HepG2 (cell line): ENCODE measurements around the gene BABAM2. TPM values are rescaled to one million over a fixed set of nuclear protein-coding genes. Genes with fewer than 3 reads are reported as not detected.

Source experiments
- ATF3 ChIP-seq: sonication (generic); formaldehyde crosslinking; IDR thresholded peaks from 2 replicates; pipeline ENCODE4 v1.4.0; 2020; ENCODE audit warnings: missing genetic modification reagents
- ATF7 ChIP-seq, 2 experiments: fragments of 450-650 bp in 1 of 2; sonication (generic) in 1 of 2; formaldehyde crosslinking in 1 of 2; IDR thresholded peaks; 2 replicates each; pipeline versions ENCODE4 v1.4.0 to v1.6.1; 2016 to 2020; ENCODE audit warnings: antibody characterized with exemption in 1 of 2, mild to moderate bottlenecking in 1 of 2, missing genetic modification reagents in 1 of 2
- CBFB ChIP-seq: sonication (generic); formaldehyde crosslinking; IDR thresholded peaks from 2 replicates; pipeline ENCODE4 v1.4.0; 2020; ENCODE audit warnings: missing genetic modification reagents
- CBX1 ChIP-seq: IDR thresholded peaks from one replicate; pipeline ENCODE4 v1.6.1; 2016; ENCODE audit warnings: antibody characterized with exemption, low read depth
- CBX5 ChIP-seq: sonication (generic); formaldehyde crosslinking; IDR thresholded peaks from 2 replicates; pipeline ENCODE4 v1.4.0; 2020; ENCODE audit warnings: missing genetic modification reagents, borderline replicate concordance
- DNMT1 ChIP-seq: sonication (generic); formaldehyde crosslinking; IDR thresholded peaks from 2 replicates; pipeline ENCODE4 v1.5.1; 2020; ENCODE audit warnings: mild to moderate bottlenecking, missing genetic modification reagents
- JUND ChIP-seq: sonication (generic); formaldehyde crosslinking; IDR thresholded peaks from 2 replicates; pipeline ENCODE4 v1.8.0; 2022; ENCODE audit warnings: mild to moderate bottlenecking, missing genetic modification reagents
- MYNN ChIP-seq: sonication (generic); formaldehyde crosslinking; IDR thresholded peaks from 2 replicates; pipeline ENCODE4 v1.4.0; 2020; ENCODE audit warnings: mild to moderate bottlenecking, low read depth, missing genetic modification reagents
- NAIF1 ChIP-seq: sonication (generic); formaldehyde crosslinking; IDR thresholded peaks from 2 replicates; pipeline ENCODE4 v1.5.0; 2020; ENCODE audit warnings: mild to moderate bottlenecking, missing genetic modification reagents, borderline replicate concordance
- NCOA2 ChIP-seq: sonication (generic); formaldehyde crosslinking; IDR thresholded peaks from 2 replicates; pipeline ENCODE4 v1.8.0; 2022; ENCODE audit warnings: inconsistent platforms
- NFKBIZ ChIP-seq: IDR thresholded peaks from 2 replicates; pipeline ENCODE4 v1.6.1; 2018; ENCODE audit warnings: missing genetic modification reagents, missing compliant biosample characterization
- NR3C1 ChIP-seq: sonication (generic); formaldehyde crosslinking; IDR thresholded peaks from 2 replicates; pipeline ENCODE4 v1.4.0; 2020; ENCODE audit warnings: missing genetic modification reagents
- REPIN1 ChIP-seq: sonication (generic); formaldehyde crosslinking; IDR thresholded peaks from 2 replicates; pipeline ENCODE4 v1.8.0; 2022; ENCODE audit warnings: missing genetic modification reagents, low read depth, mild to moderate bottlenecking, borderline replicate concordance
- SAP130 ChIP-seq: IDR thresholded peaks from 2 replicates; pipeline ENCODE4 v1.6.1; 2016; ENCODE audit warnings: low read depth
- XRCC5 ChIP-seq: fragments of 200-400 bp; formaldehyde crosslinking; optimal IDR thresholded peaks from 2 replicates; pipeline ENCODE3; 2017; ENCODE audit warnings: mild to moderate bottlenecking, low read length
- ZNF230 ChIP-seq: sonication (generic); formaldehyde crosslinking; IDR thresholded peaks from 2 replicates; pipeline ENCODE4 v1.4.0; 2020; ENCODE audit warnings: mild to moderate bottlenecking, missing genetic modification reagents
- ZNF280B ChIP-seq: sonication (generic); formaldehyde crosslinking; IDR thresholded peaks from 2 replicates; pipeline ENCODE4 v1.5.0; 2020; ENCODE audit warnings: missing genetic modification reagents, mild to moderate bottlenecking, borderline replicate concordance
- ZNF790 ChIP-seq: sonication (generic); formaldehyde crosslinking; IDR thresholded peaks from 2 replicates; pipeline ENCODE4 v1.8.0; 2022; ENCODE audit warnings: missing genetic modification reagents, mild to moderate bottlenecking, borderline replicate concordance
- polyA plus RNA-seq, 8 experiments: library from polyadenylated mRNA; depleted of rRNA in 3 of 8; stranded (reverse) in 7 of 8; unstranded in 1 of 8; fragments of >200 nt; fragmentation: Illumina TruSeq in 4 of 8; extraction: Trizol in 4 of 8; gene quantifications; 2 replicates each; pipeline versions ENCODE4 v1.2.1 to v1.2.3, GENCODE V29; 2011 to 2016; ENCODE audit warnings: low read depth in 4 of 8, missing spikeins in 1 of 8, mixed read lengths in 1 of 8; ENCODE audit not compliant: insufficient read depth in 1 of 8
- total RNA-seq, 5 experiments: library from RNA; depleted of rRNA; stranded (reverse); fragments of >200 nt; fragmentation: Illumina TruSeq; extraction: Trizol; gene quantifications; 2 replicates each; pipeline ENCODE4 v1.2.3, GENCODE V29; 2016; ENCODE audit warnings: low read depth in 1 of 5
- TF ChIP-seq, protein P1 (sequence below): sonication (generic); formaldehyde crosslinking; IDR thresholded peaks from 2 replicates; pipeline ENCODE4 v1.4.0; 2020; ENCODE audit warnings: missing genetic modification reagents, borderline replicate concordance
- TF ChIP-seq, protein P2 (sequence below): fragments of 450-650 bp; IDR thresholded peaks from 2 replicates; pipeline ENCODE4 v1.6.1; 2016
- TF ChIP-seq, protein P3 (sequence below): sonication (generic); formaldehyde crosslinking; IDR thresholded peaks from 2 replicates; pipeline ENCODE4 v1.4.0; 2020; ENCODE audit warnings: missing genetic modification reagents, low read depth, mild to moderate bottlenecking, borderline replicate concordance

Gene BABAM2
- total and polyA plus RNA-seq, 2 of the 13 experiments (the other 11 are each of a cell fraction or from before 2014, with no cell fraction given) = 24.9 to 28.0 TPM

DNA sequence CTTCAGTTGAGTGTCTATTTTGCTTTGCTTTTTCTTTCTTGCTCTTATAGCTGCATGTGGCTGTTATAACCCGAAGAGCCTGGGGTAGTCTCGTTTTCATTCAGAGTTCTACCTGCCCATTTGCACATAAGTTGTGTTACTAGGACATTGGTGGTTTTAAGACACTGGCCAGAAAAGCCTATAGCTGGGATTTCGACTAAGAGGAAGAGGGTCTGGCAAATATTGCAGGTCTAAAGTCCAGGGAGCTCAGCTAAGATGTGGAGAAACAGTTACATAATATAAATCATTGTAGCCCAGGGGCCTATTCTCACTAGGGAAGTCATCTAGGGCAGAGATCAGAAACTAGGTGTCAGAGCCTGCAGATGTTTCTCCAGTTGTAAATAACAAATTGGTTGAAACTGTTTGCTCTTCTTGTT is 120.8 kb downstream of the BABAM2 start (continued):
- peak; percentile 61; the same call in 1 of the 2 replicates for TF ChIP-seq NFKBIZ
- TF ChIP-seq, protein P1, sequence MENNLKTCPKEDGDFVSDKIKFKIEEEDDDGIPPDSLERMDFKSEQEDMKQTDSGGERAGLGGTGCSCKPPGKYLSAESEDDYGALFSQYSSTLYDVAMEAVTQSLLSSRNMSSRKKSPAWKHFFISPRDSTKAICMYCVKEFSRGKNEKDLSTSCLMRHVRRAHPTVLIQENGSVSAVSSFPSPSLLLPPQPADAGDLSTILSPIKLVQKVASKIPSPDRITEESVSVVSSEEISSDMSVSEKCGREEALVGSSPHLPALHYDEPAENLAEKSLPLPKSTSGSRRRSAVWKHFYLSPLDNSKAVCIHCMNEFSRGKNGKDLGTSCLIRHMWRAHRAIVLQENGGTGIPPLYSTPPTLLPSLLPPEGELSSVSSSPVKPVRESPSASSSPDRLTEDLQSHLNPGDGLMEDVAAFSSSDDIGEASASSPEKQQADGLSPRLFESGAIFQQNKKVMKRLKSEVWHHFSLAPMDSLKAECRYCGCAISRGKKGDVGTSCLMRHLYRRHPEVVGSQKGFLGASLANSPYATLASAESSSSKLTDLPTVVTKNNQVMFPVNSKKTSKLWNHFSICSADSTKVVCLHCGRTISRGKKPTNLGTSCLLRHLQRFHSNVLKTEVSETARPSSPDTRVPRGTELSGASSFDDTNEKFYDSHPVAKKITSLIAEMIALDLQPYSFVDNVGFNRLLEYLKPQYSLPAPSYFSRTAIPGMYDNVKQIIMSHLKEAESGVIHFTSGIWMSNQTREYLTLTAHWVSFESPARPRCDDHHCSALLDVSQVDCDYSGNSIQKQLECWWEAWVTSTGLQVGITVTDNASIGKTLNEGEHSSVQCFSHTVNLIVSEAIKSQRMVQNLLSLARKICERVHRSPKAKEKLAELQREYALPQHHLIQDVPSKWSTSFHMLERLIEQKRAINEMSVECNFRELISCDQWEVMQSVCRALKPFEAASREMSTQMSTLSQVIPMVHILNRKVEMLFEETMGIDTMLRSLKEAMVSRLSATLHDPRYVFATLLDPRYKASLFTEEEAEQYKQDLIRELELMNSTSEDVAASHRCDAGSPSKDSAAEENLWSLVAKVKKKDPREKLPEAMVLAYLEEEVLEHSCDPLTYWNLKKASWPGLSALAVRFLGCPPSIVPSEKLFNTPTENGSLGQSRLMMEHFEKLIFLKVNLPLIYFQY = no peak
- TF ChIP-seq XRCC5 = no peak
- TF ChIP-seq MYNN = no peak
- TF ChIP-seq, protein P2, sequence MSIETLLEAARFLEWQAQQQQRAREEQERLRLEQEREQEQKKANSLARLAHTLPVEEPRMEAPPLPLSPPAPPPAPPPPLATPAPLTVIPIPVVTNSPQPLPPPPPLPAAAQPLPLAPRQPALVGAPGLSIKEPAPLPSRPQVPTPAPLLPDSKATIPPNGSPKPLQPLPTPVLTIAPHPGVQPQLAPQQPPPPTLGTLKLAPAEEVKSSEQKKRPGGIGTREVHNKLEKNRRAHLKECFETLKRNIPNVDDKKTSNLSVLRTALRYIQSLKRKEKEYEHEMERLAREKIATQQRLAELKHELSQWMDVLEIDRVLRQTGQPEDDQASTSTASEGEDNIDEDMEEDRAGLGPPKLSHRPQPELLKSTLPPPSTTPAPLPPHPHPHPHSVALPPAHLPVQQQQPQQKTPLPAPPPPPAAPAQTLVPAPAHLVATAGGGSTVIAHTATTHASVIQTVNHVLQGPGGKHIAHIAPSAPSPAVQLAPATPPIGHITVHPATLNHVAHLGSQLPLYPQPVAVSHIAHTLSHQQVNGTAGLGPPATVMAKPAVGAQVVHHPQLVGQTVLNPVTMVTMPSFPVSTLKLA = no peak
- no peak for TF ChIP-seq DNMT1 (CRISPR knock-in tag)
- no peak for TF ChIP-seq NR3C1 (CRISPR knock-in tag)
- no peak for TF ChIP-seq CBX5 (CRISPR knock-in tag)
- TF ChIP-seq JUND (CRISPR knock-in tag) = no peak
- no peak for TF ChIP-seq CBFB (CRISPR knock-in tag)
- TF ChIP-seq NAIF1 (CRISPR knock-in tag) = no peak
- TF ChIP-seq ZNF280B (CRISPR knock-in tag) = no peak
- peak; percentile 57; the same call in 1 of the 2 replicates for TF ChIP-seq SAP130 (CRISPR knock-in tag)
- no peak for TF ChIP-seq ZNF230 (CRISPR knock-in tag)
- no peak for TF ChIP-seq CBX1
- TF ChIP-seq NCOA2 (CRISPR knock-in tag) = peak; percentile 69
- TF ChIP-seq, protein P3, sequence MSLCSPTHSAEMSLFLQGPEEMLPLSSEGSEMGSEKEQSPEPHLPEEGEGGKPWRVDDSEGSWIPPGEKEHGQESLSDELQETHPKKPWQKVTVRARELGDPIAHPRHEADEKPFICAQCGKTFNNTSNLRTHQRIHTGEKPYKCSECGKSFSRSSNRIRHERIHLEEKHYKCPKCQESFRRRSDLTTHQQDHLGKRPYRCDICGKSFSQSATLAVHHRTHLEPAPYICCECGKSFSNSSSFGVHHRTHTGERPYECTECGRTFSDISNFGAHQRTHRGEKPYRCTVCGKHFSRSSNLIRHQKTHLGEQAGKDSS (CRISPR knock-in tag) = no peak
- TF ChIP-seq ATF7 (IDR thresholded peaks at IDR 0.05) = no peak
- TF ChIP-seq ATF7 (CRISPR knock-in tag; IDR thresholded peaks at IDR 0.05) = no peak
- TF ChIP-seq REPIN1 = peak; percentile 75; the same call in 1 of the 2 replicates
- no peak for TF ChIP-seq ZNF790 (CRISPR knock-in tag)
- no peak for TF ChIP-seq ATF3
